GM13977 (cell line): ENCODE results near the gene FLRT2.

Source experiments
- DNase-seq: peaks from one replicate; pipeline ENCODE4 v3.0.0; 2012; ENCODE audit warnings: low spot score
- CTCF ChIP-seq: IDR thresholded peaks from 2 replicates; pipeline ENCODE4 v1.5.1; 2012; ENCODE audit warnings: mild to moderate bottlenecking, control low read depth; ENCODE audit not compliant: insufficient read depth; ENCODE audit errors: extremely low read depth, missing control alignments
- in situ Hi-C: fragments of 300-500 bp; cut with MboI; formaldehyde crosslinking; loops from one replicate; pipeline ENCODE4 v1.12.0; 2022; ENCODE audit warnings: low sequenced_read_pairs, low pct_unique_long_range_greater_than_20kb, mixed read lengths, inconsistent platforms; ENCODE audit not compliant: unreplicated experiment

FLRT2 gene

GRCh38 chr14:85577543-85578114, 47.7 kb downstream of the FLRT2 start:
- in situ Hi-C loops, result no loop called here
- no peak for DNase-seq
- TF ChIP-seq CTCF, result no peak

DNA sequence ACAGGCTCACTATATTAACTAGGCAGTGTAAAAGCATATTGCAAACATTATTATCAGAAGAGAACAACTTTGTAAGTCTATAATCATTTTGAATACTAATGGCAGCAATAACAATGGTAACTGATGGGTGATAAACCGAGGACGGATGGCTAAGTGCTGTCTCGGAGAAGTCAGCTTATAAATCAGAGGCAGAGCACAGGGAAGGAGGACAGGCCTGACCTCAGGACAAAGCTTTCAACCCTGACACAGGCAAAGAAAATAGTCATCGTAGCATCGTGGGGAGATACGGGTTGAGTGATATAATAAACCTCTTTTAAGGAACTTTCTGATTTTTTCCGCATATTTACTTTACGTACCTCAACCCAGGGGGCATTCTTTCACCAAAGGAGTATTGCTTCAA, 48.4 kb downstream of the FLRT2 start:
- TF ChIP-seq CTCF, result no peak
- in situ Hi-C loops, result no loop called here
- DNase-seq, result no peak

DNA sequence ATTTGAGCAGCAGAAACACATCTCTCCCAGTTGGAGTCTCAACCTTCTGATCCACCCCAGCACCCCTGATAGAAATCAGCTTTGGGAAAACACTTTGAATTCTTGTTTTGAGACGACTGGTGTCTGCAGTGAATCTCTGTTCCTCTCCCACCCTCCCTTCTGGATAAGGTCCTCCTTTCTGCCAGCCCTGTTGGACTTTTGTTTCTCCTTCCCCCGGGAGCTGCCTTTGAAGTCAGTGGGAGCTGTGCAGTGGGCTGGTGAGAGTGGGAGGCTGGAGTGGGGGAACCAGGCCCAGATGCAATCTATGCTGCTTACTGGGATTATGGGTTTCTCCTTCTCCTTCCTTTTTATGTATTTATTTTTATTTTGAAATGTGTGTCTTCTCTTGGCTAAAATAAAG, 49.0 kb downstream of the FLRT2 start:
- no peak for TF ChIP-seq CTCF
- in situ Hi-C loops, result no loop called here
- no peak for DNase-seq

DNA sequence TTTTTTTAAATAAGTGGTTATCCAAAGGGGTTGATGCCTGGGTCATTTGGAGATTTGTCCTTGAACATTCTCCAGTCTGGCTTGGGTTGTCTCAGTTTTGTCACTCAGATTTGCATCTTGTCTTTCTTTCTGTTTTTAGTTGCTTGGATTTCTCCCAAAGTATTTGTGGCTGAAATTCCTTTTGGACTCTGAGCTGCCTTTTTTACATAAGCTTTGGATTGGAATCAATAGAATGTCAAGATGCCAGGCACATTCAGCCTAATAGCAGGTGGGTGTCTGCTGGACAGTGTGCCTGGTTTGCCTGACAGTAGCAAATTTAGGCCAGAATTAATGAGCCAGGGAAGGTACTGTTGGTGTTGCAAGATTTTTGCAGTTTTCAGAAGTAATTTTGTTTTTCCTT, 50.0 kb downstream of the FLRT2 start:
- DNase-seq, result no peak
- in situ Hi-C loops, result no loop called here
- no peak for TF ChIP-seq CTCF

GRCh38 chr14:85580536-85581140, 50.7 kb downstream of the FLRT2 start:
- DNase-seq, result no peak
- in situ Hi-C loops, result no loop called here

GRCh38 chr14:85581691-85582090, 51.7 kb downstream of the FLRT2 start:
- in situ Hi-C loops, result no loop called here
- no peak for TF ChIP-seq CTCF

More at GRCh38 chr14:85580536-85581140, 50.7 kb downstream of the FLRT2 start:
- no peak for TF ChIP-seq CTCF

More at GRCh38 chr14:85581691-85582090, 51.7 kb downstream of the FLRT2 start:
- no peak for DNase-seq
